Neural cell (in vitro differentiated cells): ENCODE data around the gene RFTN1. TPM values are rescaled to one million over a fixed set of nuclear protein-coding genes. Genes with fewer than 3 reads are reported as not detected.

Experiments used
- H2AFZ ChIP-seq: fragments of 200-600, 300-800 bp; sonication (generic), shearing (Covaris generic); 2 replicates; pipeline ENCODE4 v1.6.0; 2014; ENCODE audit warnings: low read depth, mild to moderate bottlenecking, antibody characterized with exemption, low read length, moderate library complexity
- H3F3A ChIP-seq: fragments of 200-600 bp; shearing (Covaris generic); 2 replicates; pipeline ENCODE4 v1.6.1; 2016; ENCODE audit warnings: mild to moderate bottlenecking, moderate library complexity, mixed read lengths, antibody characterized with exemption, low read length; ENCODE audit not compliant: insufficient read depth, poor library complexity, severe bottlenecking
- H3K27ac ChIP-seq: fragments of 200-600, 300-800 bp; sonication (generic), shearing (Covaris generic); 2 replicates; pipeline ENCODE4 v1.5.1; 2014; ENCODE audit warnings: mild to moderate bottlenecking, low read length, moderate library complexity
- H3K27me3 ChIP-seq: fragments of 300-800, 200-600 bp; sonication (generic), shearing (Covaris generic); 2 replicates; pipeline ENCODE4 v1.6.0; 2014; ENCODE audit warnings: mild to moderate bottlenecking, low read depth, low read length, moderate library complexity; ENCODE audit not compliant: insufficient read depth
- H3K36me3 ChIP-seq: fragments of 300-800, 200-600 bp; sonication (generic), shearing (Covaris generic); 2 replicates; pipeline ENCODE4 v1.5.1; 2014; ENCODE audit warnings: mild to moderate bottlenecking, antibody characterized with exemption, low read length, moderate library complexity; ENCODE audit not compliant: insufficient read depth
- H3K4me2 ChIP-seq: fragments of 300-800, 200-600 bp; sonication (generic), shearing (Covaris generic); 2 replicates; pipeline ENCODE4 v1.6.0; 2014; ENCODE audit warnings: mild to moderate bottlenecking, low read length
- H3K4me3 ChIP-seq: fragments of 300-800, 200-600 bp; sonication (generic), shearing (Covaris generic); 2 replicates; pipeline ENCODE4 v1.5.1; 2014; ENCODE audit warnings: mild to moderate bottlenecking, low read length, moderate library complexity
- H3K79me2 ChIP-seq: fragments of 200-600 bp; shearing (Covaris generic); replicated peaks from 2 replicates; pipeline ENCODE4 v1.6.0; 2014; ENCODE audit warnings: mild to moderate bottlenecking, low read length, moderate library complexity; ENCODE audit not compliant: insufficient read depth
- H3K9ac ChIP-seq: fragments of 300-800, 200-600 bp; sonication (generic), shearing (Covaris generic); 2 replicates; pipeline ENCODE4 v1.6.1; 2016; ENCODE audit warnings: mild to moderate bottlenecking, low read length, mixed read lengths
- H3K9me2 ChIP-seq: fragments of 200-600 bp; shearing (Covaris generic); 2 replicates; pipeline ENCODE4 v1.6.1; 2016; ENCODE audit warnings: mild to moderate bottlenecking, low read length, mixed read lengths; ENCODE audit not compliant: insufficient read depth
- H3K9me3 ChIP-seq: fragments of 200-600, 300-800 bp; sonication (generic), shearing (Covaris generic); 2 replicates; pipeline ENCODE4 v1.6.1; 2016; ENCODE audit warnings: mild to moderate bottlenecking, mixed run types, low read length, moderate library complexity, mixed read lengths
- H4K20me1 ChIP-seq: fragments of 200-600 bp; shearing (Covaris generic); 2 replicates; pipeline ENCODE4 v1.6.1; 2016; ENCODE audit warnings: mild to moderate bottlenecking, mixed run types; ENCODE audit not compliant: insufficient read depth
- CTCF ChIP-seq: fragments of 450-650 bp; IDR thresholded peaks from 2 replicates; pipeline ENCODE4 v1.5.1; 2014; ENCODE audit warnings: antibody characterized with exemption, mild to moderate bottlenecking, moderate library complexity; ENCODE audit not compliant: poor library complexity, severe bottlenecking
- EP300 ChIP-seq: fragments of 450-650 bp; conservative IDR thresholded peaks from 2 replicates; pipeline ENCODE4 v1.6.1; 2014; ENCODE audit warnings: antibody characterized with exemption, mild to moderate bottlenecking, moderate library complexity; ENCODE audit not compliant: poor library complexity, severe bottlenecking
- EZH2 ChIP-seq: fragments of 200-600, 300-800 bp; shearing (Covaris generic), sonication (generic); IDR thresholded peaks from 2 replicates; pipeline ENCODE4 v1.6.1; 2014; ENCODE audit warnings: antibody characterized with exemption, low read length, borderline replicate concordance, mild to moderate bottlenecking; ENCODE audit not compliant: insufficient read depth, poor library complexity, severe bottlenecking
- MXI1 ChIP-seq: fragments of 450-650 bp; conservative IDR thresholded peaks from 2 replicates; pipeline ENCODE4 v1.6.1; 2014; ENCODE audit warnings: antibody characterized with exemption, mild to moderate bottlenecking; ENCODE audit not compliant: poor library complexity, severe bottlenecking
- POLR2AphosphoS5 ChIP-seq: IDR thresholded peaks from 2 replicates; pipeline ENCODE4 v1.6.1; 2012
- RAD21 ChIP-seq: fragments of 450-650 bp; conservative IDR thresholded peaks from 2 replicates; pipeline ENCODE4 v1.6.1; 2014; ENCODE audit warnings: antibody characterized with exemption, mild to moderate bottlenecking, moderate library complexity
- REST ChIP-seq: IDR thresholded peaks from 2 replicates; pipeline ENCODE4 v1.6.1; 2012; ENCODE audit warnings: borderline replicate concordance
- SMC3 ChIP-seq: fragments of 450-650 bp; conservative IDR thresholded peaks from 2 replicates; pipeline ENCODE4 v1.6.1; 2014; ENCODE audit warnings: antibody characterized with exemption, mild to moderate bottlenecking, moderate library complexity; ENCODE audit not compliant: poor library complexity
- TAF1 ChIP-seq: IDR thresholded peaks from 2 replicates; pipeline ENCODE4 v1.6.1; 2012; ENCODE audit warnings: low read depth
- polyA plus RNA-seq: library from polyadenylated mRNA; depleted of rRNA; stranded (reverse); fragments of >200 nt; gene quantifications from 2 replicates; pipeline ENCODE4 v1.2.3, GENCODE V29; 2014

RFTN1 gene
- polyA plus RNA-seq, 1 donor from 2014 or later: 36.8 TPM

GRCh38 chr3:16294844-16295243, 218.7 kb downstream of the RFTN1 start:
- Histone ChIP-seq H3K79me2 (no peaks in the 10 kb centered on the region), H3K27me3 (no peaks in the 10 kb centered on the region), H3K9me2 (no peaks in the 10 kb centered on the region), H3K36me3 (no peaks in the 10 kb centered on the region), H3K4me2 (no peak overlapping the region), H3K27ac (no peak overlapping the region), H3K4me3 (no peak overlapping the region), H2AFZ (no peak overlapping the region), H4K20me1 (no peaks in the 10 kb centered on the region), H3F3A (no peaks in the 10 kb centered on the region), H3K9me3 (no peaks in the 10 kb centered on the region), H3K9ac (no peak overlapping the region)
- no peak for TF ChIP-seq EZH2
- TF ChIP-seq REST: no peak
- no peak for TF ChIP-seq RAD21
- TF ChIP-seq POLR2AphosphoS5: no peak
- no peak for TF ChIP-seq TAF1
- no peak for TF ChIP-seq CTCF
- no peak for TF ChIP-seq SMC3

- no peaks in the 10 kb centered on the region for H3K36me3 ChIP-seq
- no peak overlapping the region for H3K4me2 ChIP-seq
- no peaks in the 10 kb centered on the region for H4K20me1 ChIP-seq
- TF ChIP-seq EP300 (no peak), REST (no peak), RAD21 (no peak), MXI1 (no peak), CTCF (no peak)
- no peak overlapping the region for H3K9ac ChIP-seq
- no peaks in the 10 kb centered on the region for H3K27me3 ChIP-seq
- no peaks in the 10 kb centered on the region for H3K79me2 ChIP-seq
- no peak overlapping the region for H3K4me3 ChIP-seq
- no peaks in the 10 kb centered on the region for H3K9me2 ChIP-seq
- no peaks in the 10 kb centered on the region for H3F3A ChIP-seq
- no peak overlapping the region for H2AFZ ChIP-seq
- no peaks in the 10 kb centered on the region for H3K9me3 ChIP-seq
- no peak overlapping the region for H3K27ac ChIP-seq
Measured at GRCh38 chr3:16290827-16291196, 222.7 kb downstream of the RFTN1 start.
